GM21447 (cell line): ENCODE results near the gene UNKL.
A peak's percentile ranks its signal among the peaks of the same experiment; 100 is the strongest.

Source experiments
- ATAC-seq: cut with Tn5 transposase; IDR thresholded peaks from one replicate; pipeline ENCODE4 v1.9.1; 2021; ENCODE audit not compliant: unreplicated experiment

UNKL gene

DNA sequence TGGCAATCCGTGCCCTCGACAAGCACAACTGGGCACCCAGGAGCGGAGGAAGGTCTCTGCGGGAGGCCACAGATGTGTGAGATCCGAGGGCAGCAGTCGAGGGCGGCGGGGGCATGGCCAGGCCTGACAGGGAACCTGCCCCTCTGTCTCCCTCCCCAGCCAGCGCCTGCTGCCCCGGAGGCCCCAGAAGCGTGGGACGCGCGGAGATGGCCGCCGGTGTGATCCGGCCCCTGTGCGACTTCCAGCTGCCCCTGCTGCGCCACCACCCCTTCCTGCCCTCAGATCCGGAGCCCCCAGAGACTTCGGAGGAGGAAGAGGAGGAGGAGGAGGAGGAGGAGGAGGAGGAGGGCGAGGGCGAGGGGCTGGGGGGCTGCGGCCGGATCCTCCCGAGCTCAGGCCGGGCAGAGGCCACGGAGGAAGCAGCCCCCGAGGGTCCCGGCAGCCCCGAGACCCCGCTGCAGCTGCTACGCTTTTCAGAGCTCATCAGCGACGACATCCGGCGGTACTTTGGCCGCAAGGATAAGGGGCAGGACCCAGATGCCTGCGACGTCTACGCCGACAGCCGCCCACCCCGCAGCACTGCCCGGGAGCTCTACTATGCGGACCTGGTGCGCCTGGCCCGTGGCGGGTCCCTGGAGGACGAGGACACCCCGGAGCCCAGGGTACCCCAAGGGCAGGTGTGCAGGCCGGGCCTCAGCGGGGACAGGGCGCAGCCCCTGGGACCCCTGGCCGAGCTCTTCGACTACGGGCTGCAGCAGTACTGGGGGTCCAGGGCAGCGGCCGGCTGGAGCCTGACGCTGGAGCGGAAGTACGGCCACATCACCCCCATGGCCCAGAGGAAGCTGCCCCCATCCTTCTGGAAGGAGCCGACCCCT is 18.1 kb upstream of the UNKL start:
- ATAC-seq = no peak

DNA sequence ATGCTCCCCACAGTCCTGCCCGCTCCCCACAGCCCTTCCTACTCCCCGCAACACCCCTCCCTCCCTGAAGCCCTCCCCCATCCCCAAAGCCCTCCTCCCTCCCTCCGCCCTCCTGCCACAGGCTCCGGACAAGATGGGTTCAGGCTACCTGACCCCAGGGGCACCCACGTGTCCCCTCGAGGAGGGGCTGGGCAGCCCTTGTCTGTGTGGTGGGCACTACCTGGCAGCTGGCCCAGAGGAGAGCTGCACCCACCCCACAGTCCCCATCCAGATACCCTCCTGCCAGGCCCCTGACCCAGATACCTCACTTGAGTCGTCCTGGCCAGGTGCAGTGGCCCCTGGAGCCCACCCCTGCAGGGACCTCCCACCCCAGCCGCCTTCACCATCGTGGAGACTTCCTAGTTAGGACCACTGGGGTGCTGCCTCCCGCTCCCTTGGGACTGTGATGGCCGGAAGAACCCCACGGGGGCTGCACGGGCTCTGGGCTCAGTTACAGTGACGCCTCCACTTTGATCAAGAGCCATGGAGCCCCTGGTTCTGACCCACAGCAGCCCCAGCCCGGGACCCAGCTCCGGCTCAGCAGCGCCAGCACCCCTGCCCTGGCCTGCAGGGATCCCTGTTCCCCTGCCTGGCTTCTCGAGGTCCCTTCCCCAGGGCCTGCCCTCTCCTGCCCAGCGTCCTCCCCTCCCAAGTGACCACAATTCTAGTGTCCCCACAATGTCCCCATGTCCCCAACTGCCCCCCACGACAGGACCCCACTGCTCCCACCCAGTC is 17.2 kb upstream of the UNKL start:
- ATAC-seq = no peak

GRCh38 chr16:1430759-1431496 is 16.4 kb upstream of the UNKL start, which contains the start of gene PERCC1:
TSS of gene PERCC1 (plus strand) at chr16:1431078. CDS start at chr16:1432594, 1,516 bp downstream.
- no peak for ATAC-seq

DNA sequence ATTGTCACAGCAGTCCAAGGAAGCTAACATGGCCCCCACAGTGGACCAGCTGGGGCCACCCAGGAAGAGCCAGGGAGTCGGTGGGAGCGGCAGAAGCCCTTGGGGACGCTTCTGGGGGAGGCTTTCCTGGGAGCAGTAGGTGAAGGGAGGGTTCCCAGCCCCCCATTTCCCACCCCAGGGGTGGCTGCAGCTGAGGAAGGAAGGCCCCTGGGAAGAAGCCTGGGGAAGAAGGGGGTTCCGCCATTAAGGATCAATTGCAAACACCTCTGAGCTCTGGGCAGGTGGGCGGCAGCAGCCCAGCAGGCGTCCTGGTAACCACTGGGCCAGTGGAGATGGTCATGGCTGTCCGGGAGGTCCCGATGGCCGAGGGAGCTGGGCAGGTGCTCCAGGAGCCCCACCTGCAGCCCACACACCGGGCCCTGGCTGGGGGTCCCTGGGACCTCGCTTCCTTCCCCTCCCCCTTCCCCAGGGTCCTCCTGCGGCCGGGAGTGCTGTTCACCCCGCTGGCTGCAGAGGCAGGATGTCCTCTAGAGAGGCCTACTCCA is 15.8 kb upstream of the UNKL start:
- ATAC-seq = no peak

- no peak for ATAC-seq
Measured at GRCh38 chr16:1429631-1430030, 15.1 kb upstream of the UNKL start.

DNA sequence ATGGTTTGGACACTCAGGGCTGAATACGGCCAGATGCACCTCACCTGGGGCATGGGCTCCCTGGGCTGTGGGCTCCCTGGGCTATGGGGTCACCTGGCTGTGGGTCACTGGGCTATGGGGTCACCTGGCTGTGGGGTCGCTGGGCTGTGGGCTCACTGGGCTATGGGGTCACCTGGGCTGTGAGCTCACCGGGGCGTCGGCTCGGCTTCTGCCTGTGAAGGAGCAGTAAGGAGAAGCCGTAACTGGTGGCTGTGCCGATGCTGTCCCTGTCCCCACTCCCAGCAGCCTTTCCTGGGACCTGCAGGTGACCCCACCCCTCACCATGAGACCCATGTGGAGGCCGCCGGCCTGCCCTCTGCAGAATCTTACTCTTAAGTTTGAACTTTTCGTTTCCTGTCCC is 14.5 kb upstream of the UNKL start:
- no peak for ATAC-seq

DNA sequence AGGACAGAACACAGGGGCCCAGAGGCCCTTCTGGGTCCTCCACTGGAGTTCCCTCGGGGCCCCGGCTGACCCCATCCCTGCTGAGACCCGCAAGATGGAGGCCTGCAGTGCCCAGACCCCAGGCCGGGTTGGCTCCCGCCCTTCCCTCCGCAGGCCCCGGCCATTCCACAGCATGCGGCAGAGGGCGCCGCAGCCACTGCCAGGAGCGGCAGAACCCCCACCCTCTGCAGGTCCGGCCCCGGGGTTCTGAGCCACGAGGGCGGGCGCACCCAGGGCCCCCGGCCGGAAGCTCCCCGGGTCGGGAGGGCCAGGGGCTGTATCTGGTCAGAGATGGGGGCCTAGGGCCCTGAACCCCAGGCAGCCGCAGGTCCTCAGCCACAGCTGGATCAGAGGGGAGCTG is 14.0 kb upstream of the UNKL start:
- no peak for ATAC-seq

- ATAC-seq = no peak
Measured at GRCh38 chr16:1427473-1428461, 13.3 kb upstream of the UNKL start.

DNA sequence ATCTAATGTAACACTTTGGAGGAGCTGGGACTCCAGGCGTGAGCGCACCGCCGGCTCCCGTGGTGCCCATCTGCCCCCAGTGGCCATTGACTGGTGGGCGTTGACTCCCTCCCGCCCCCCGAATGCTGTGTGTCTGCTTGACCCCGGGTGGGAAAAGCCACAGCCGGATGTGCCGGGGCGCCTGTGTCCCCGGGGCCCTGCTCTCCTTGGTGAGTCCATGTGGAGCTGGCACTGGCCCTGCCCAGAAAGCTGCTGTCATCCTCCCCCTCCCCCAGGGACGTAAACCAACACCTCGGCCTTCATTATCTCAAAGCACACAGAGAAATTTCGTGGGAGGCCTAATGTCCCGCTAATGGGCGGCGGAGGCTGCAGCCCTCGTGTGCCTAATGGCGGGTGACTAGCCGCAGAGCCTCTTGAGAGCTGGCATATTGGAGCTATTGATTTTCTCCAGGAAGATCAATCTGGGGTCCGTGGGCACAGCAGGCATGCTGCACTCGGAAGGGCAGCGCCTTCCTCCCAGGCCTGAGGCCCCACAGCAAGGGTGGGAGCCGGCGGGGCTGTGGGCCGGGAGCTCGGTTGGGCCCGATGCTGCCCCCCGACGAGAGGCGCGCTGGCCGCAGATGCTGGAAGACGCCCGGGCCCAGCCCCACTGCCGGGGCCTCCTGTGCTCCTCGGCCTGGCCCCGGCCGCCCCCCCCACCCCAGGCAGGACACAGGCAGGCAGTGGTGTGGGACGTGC is 12.4 kb upstream of the UNKL start:
- ATAC-seq = no peak

DNA sequence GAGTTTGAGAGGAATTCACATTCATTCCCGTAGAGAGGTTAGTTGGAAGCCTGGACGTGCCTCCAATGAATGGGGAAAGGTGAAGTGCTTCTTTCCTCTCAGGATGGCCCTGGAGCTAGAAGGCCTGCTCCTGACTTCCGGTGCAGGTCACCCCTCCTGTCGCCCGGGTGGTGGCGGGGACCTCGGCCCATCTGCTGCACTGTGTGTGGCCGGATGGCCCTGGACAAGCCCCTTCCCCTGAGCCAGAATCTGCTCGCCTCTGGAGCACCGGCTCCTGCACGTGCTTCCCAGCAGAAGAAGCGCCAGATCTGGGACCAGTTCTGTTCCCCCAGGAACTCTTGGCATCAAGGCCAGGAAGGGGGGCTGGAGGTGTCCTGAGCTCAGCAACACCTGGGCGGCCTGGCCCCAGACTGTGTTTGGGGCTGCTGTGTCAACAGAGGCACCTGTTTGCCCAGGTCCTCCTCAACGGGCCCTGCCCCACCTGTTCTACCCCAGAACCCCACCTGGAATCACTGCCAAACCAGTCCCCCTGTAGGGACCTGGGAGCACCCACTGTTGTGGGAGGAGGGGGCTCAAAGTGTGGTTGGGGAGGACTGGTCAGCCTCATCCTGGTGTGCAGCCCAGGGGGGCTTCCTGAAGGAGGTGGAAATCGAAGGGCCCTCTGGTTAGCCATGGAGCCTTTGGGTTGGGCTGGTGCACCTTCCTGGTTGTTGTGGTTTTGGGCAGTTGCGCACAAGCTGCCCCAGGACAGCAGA is 11.3 kb upstream of the UNKL start:
- ATAC-seq = no peak

DNA sequence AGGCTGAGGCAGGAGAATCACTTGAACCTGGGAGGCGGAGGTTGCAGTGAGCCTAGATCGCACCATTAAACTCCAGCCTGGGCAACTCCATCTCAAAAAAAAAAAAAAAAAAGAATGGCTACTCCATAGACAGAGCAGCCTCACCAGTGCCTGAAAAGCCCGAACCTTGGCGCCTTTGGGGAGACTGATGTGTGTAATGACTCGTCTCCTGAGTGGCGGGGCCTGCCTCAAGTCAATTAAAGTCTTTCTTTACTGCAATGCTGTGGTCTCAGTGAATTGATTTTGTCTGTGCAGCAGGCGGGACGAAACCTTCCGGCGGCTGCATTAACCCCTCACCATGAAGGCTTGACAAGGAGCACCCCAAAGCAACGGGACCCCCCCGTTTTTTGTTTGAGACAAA is 9.5 kb upstream of the UNKL start:
- no peak for ATAC-seq

GRCh38 chr16:1422076-1422475 is 7.6 kb upstream of the UNKL start:
- ATAC-seq = no peak

DNA sequence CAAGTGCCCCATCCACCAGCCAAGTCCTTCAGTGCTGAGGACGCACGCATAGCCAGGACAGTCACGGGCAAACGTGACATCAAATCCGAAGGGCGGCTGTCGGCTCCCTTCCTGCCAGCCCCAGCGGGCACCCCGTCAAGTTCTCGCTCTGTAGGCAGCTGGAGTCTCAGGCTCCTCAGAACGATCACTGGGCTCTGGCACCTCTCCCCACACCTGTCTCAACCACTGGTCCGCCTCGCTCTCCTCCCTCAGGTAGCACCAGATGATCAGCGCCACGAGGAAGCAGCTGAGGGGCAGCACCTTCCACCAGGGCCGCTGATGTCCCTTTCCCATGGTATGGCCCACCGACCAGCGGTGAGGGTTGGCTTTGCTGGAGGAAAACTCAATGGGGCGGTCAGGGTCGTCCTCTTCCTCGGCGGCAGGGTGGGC is 5.6 kb upstream of the UNKL start:
- ATAC-seq = peak; percentile 20

DNA sequence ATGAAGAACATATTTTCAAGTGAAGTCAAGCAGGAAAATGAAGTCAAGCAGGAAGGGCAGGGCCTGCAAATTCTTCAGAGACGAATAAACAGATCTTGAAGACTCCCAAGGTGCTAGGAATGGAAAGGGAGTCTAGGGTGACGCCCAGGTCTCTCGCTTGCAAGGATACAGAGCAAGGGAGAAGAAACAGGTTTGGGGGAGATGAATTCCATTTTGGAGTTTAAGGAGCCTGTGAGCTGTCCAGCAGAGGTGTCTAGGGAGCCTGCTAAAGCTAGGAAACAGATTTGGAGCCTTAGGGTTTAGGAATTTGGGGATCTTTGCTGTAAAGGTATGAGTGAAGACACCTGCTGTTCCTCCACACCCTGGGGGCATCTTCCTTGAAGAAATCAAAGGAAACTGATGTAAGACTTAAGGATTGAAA is 2.0 kb upstream of the UNKL start:
- no peak for ATAC-seq

DNA sequence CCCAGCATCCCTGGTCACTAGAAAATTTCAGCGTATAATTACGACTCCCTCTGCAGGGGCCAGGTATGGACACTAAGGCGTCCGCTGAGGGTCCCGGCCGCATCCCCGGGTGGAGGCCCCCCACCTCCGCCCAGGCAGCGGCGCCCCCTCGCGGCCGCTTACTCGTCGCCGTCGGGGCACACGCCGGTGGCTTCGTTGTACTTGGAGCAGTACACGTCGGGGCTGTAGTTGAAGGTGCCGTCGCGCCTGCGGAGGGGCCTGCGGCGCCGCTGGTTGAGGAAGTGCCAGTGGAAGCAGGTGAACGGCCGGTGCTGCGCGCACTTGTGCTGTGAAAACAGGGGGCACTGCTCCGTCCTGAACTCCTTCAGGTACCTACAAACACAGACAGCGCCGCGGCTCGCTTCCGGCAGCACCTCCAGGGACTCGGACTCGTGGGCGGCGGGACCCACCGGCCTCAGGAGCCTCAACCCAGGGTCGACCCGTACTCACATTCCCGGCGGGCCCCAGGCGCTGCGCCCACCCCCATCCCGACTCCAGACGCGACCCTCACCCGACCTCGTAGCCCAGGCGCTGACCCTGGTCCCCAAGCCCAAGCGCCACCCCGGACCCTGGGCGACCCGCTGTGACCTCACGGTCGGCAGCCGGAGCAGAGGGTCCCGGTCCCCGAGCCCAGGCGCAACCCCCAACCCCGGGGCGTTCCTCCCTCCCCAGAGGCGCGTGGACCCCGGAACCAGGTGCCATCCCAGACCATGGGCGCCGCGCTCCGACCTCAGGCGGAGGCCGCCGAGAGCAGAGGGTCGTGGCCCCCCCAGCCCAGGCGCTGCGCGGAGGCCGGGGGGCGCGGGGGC is 596 bp downstream of the UNKL start:
- no peak for ATAC-seq

GRCh38 chr16:1412847-1413246 is 1.7 kb downstream of the UNKL start:
- no peak for ATAC-seq

- peak; percentile 70 for ATAC-seq
Measured at GRCh38 chr16:1408171-1408837, 6.2 kb downstream of the UNKL start.
